NCI-H1105 (cell line): ENCODE results near the gene GASK1A.
"Not testable (repeated sequence)": the region's sequence is repeated elsewhere in the genome, so short reads cannot be mapped to it uniquely, and the experiment has no call there.

Experiments
- DNase-seq: peaks from one replicate; lab custom pipeline; 2025; lab: John Stamatoyannopoulos, UW

Gene GASK1A

DNA sequence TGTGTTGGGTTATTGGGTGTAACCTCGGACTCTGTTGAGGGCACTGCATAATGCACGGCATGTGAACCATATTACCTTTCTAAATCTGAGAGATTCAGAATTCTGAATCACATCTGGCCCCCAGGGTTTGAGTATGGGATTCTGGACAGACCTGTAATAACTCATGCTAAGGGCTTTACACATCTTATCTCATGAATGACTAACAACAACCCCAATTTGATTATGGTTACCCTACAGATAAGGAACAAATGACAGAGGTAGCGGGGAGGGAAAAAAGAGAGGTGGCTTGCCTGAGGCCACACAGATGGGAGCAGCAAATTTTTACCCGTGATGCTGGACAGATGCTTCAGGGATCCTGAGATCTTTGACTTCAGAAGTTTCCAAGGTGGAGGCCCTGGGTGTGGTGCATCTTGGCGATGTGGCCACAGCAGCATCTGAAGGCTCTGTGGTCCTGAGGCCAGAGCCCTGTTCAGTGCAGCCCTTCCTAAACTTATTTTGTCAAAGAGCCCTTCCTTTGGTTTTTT, 83.0 kb downstream of the GASK1A start:
- no peak for DNase-seq

GRCh38 chr3:43062564-43063040, 83.5 kb downstream of the GASK1A start:
- no peak for DNase-seq

GRCh38 chr3:43063114-43063513, 84.0 kb downstream of the GASK1A start:
- no peak for DNase-seq

DNA sequence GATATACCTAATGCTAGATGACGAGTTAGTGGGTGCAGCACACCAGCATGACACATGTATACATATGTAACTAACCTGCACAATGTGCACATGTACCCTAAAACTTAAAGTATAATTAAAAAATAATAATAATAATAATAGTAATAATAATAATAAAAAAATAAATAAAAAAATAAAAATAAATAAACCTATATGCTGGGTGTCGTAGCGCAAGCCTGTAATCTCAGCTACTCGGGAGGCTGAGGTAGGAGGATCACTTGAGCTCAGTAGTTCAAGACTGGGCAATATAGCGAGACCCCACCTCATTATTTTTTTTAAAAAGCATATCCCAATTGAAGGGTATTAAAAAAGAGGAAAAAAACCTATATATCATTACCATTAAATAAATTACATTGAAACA, 91.6 kb downstream of the GASK1A start:
- not testable (repeated sequence) for DNase-seq

DNA sequence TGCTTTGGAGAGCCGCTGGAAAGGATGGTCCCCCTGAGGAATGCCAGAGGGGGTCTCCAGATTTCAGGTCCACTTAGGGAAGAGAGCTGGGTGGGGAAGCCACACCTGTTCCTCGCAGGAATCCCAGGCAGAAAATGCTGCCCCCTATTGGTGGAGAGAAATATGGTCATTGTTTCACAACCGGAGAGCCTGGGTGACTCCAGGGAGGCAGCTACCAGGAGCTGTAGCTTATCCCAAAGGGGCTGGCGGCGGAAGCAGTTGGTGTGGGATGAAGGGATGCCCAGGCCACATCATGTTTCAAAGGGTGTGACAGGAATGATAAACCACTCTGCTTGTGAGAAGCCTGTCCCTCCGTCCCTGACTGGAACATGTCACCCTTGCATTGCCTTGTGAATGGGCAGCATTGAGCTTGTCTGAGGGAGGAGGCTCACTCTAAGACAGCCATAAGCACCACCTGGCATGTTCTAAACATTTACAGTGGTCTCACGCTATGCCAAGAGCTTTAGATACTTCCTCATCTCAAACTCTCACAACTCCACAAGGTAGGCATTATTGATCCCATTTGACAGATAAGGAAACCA, 92.3 kb downstream of the GASK1A start:
- no peak for DNase-seq

DNA sequence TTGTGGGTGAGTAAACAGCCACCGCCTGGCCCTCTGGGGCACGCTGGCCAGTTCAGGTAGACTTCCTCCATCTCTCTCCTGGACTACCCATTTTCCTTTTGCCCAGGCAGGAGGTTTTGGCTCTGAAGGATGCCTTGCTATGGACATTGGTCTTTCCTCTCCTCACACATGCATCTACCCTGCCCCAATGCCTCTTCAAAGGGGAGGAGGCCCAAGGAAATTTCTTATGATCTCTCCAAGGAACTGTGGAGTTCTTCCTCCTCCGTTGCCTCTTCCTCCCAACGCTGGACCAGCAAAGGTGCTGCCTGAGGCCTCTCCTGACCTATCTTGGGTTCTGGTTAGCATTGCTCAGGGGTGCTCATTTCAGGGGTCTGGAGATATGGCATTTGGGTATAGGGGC, 93.2 kb downstream of the GASK1A start:
- DNase-seq: no peak

- no peak for DNase-seq
Observed at GRCh38 chr3:43073116-43073835, 94.2 kb downstream of the GASK1A start.

DNA sequence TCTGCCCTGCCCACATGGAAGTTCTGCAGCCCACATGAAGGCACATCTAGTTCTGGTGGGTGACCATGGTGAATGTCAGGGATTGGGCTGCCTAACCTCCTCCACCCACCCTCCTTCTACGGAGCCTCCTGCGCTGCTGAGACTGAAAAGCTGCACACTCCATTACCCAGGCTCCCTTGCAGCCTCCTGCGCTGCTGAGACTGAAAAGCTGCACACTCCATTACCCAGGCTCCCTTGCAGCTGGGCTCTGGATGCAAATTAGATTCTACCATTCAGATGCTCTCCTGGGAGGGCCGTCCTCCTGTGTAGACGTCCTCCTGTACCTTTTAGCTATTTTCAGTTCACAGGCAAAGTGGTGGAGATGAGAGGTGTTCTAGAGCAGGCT, 94.7 kb downstream of the GASK1A start:
- no peak for DNase-seq

DNA sequence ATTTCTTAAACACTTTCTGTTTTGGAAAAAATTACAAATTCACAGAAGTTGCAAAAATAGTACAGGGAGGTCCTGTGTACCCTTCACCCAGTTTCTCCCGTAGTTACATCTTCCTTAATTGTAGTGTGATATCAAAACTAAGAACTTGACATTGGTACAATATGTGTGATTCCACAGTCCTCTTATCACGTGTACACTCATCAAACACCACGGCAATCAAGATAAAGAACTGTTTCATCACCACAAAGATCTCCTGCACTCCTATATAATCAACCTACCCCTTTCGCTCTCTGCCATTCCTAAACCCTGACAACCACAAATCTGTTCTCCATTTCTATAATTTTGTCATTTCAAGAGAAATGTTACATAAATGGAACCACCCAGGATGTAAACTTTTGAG, 95.4 kb downstream of the GASK1A start:
- no peak for DNase-seq

DNA sequence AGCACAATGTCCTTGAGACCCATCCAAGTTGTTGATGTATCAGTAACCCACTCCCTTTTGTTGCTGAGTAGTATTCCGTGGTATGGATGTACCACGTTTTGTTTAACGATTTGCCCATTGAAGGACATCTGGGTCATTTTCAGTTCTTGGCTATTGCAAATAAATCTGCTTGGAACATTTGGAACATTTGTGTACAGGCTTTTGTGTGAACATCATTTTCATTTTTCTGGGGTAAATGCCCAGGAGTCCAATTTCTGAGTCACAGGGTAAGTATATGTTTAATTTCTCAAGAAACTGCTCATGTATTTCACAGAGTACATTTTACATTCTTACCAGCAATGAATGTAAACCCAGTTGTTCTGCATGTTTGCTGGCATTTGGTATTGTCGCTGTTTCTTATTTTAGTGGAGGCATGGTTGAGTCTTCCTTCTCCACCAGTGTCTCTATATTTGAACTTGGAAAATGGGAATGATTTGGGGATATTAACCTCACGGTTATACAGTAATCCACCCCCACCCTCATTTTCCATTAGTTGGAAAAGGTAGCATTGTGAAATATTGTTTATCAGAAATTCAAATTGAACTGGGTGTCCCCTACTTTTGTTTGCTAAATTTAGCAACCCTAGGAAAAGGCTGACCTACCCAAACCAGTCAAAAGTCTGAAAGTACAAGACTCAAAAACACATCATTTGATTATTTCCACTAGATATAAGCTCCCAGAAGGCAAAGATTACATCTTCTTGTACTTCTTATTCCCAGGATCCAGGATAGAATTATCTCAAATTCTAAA, 96.0 kb downstream of the GASK1A start:
- no peak for DNase-seq

DNA sequence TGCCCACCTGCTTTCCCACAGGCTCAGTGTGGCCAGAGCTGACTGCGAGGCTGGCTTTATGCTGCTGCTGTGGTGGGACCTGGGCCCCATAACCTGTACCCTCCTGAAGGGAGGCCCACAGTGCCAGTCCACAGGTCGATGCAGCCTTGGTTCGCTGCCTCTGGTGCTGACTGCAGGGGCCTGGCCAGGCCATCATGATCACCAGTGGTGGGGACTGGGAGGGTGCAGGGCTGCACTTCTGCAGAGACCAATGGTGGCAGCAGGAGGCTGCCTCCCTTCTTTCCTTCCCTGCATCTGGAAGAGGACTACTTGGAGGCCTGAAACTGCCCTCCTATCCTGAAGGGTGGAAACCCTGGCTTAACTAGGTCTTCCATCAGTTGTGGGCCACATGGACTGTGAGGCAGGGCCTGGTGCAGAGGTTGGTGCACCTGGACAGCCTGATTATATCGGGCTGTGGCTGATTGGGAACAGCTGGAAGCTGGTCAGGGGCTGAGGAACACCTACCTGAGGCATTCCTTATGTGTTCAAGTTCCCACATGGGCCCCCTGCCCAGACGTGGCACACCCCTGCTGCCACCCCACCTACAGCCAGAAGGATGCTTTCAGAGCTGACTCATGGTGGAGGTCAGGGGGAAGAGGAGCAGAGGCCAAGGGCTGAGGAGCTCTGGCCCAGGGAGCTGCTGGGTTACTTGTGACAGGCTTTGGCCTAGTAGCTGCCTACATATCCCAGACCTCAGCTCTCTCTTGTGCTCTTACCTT, 97.0 kb downstream of the GASK1A start:
- DNase-seq: no peak

DNA sequence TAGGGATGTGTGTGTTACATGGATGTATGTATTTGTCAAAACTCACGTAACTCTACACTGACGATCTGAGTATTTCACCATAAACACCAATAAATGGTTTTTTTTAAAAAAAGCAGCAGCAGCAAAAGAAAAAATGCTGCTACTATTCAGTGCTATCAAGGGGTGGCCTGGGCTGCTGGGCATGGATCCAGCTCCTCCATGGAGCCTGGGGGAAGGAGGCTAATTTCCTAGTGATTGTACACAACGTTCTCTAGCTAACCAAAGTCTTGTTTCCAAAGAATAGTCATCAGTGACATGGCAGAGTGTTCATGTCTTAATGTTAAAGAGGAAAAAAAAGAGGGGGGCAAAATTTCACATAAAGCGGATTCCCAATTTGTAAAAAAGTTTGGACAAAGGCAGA, 97.7 kb downstream of the GASK1A start:
- DNase-seq: no peak

- DNase-seq: no peak
Observed at GRCh38 chr3:43077261-43077660, 98.2 kb downstream of the GASK1A start.

DNA sequence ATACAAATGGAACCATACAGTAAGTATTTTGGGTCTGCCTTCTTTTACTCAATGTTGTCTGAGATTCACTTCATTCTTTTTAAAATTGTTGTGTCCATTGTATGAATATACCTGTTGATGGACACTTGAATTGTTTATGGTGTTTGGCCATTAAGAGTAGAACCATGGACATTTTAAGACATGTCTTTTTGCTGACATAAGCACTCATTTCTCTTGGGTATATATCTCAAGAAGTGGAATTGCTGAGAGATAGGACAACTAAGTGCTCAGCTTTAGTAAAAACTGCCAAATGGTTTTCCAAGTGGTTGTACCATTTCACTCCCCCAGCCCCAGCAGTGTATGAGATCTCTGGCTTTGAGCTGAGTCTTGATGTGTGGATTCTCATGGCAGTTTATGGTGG, 98.6 kb downstream of the GASK1A start:
- no peak for DNase-seq

- DNase-seq: no peak
Observed at GRCh38 chr3:43079536-43080332, 100.6 kb downstream of the GASK1A start.

DNA sequence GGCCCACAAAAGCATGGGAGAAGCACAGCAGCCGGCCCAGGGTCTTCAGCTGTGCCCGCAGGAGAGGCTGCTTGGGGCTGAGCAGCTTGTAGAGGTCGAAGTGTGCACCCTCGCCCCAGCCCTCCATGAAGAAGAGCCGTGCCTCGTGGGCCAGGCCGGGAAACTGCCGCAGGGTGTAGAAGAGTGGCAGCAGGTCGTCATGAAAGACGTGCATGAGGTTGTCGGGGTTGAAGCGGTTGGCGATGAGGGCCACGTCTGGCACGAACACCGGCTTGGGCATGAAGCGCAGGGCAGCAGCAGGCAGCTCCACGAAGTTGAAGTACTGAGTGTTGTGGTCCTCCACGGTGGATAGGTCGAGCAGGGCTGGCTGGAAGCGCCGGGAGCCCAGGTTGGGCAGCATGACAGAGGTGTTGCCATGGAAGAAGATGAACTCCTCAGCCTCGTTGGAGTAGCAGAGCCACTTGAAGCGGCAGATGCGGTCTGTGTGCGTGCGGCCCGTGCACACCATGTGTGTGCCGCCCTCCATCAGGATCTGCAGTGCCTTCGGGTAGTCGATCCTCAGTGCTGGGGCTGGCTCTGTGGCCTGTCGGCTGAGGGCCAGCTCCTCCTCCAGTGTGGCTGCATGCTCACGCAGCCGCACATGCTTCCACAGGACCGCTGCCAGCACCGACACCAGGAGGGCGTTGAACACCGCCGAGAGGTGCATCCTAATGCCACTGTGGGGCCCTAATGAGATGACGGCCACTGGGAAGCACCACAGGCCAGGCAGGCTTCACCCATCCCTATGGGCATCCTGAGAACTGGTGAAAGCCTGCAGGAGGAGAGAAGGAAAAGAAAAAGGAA, 101.8 kb downstream of the GASK1A start:
- no peak for DNase-seq

- DNase-seq: no peak
Observed at GRCh38 chr3:43081796-43082195, 102.7 kb downstream of the GASK1A start.

DNA sequence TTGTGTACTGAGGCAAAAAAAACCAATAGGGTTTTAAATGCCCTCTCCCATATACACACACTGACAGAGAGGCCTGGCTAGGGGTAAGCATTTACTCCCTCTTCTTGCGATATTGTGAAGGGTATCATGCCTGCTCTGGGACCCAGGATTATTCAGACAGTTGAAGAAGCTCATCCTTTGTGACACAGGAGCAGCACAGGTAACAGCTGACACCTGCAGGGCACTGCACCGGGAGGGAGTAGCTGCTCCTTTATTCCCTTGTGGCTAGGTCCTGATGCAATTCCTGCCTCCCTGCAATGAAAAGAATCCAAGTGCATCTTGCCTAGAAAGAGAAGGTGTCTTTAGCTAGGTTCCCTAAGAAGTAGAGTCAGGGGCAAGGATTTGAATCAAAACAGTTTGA, 103.3 kb downstream of the GASK1A start:
- no peak for DNase-seq

- no peak for DNase-seq
Observed at GRCh38 chr3:43086460-43087165, 107.5 kb downstream of the GASK1A start.
